CD14-positive monocyte (primary cell): ENCODE results near the gene MITF. TPM values are rescaled to one million over a fixed set of nuclear protein-coding genes. Genes with fewer than 3 reads are reported as not detected.

Source experiments
- DNase-seq, 3 donors: peaks; one replicate each; pipeline ENCODE4 v3.0.0-alpha.2; 2011 to 2022
- H2AFZ ChIP-seq: 2 replicates; pipeline ENCODE4 v1.6.0; 2012; ENCODE audit warnings: mild to moderate bottlenecking, low read depth, low read length, inconsistent platforms; ENCODE audit not compliant: insufficient read depth, poor library complexity, severe bottlenecking
- H3K27ac ChIP-seq, 2 donors: 1 replicate in 1 of 2; 2 replicates in 1 of 2; pipeline ENCODE4 v1.5.1; 2012 to 2013; ENCODE audit warnings: low read length in 2 of 2, control low read depth in 1 of 2, inconsistent platforms in 1 of 2, low read depth in 1 of 2, mild to moderate bottlenecking in 1 of 2
- H3K27me3 ChIP-seq, 2 donors: one replicate each; pipeline versions ENCODE4 v1.6.0 to v1.6.1; 2011 to 2013; ENCODE audit warnings: low read length in 2 of 2; ENCODE audit not compliant: control insufficient read depth in 2 of 2, insufficient read depth in 2 of 2
- H3K36me3 ChIP-seq, 2 donors: replicated peaks in 1 of 2; 1 replicate in 1 of 2; 2 replicates in 1 of 2; pipeline versions ENCODE4 v1.5.1 to v1.6.1; 2012 to 2013; ENCODE audit warnings: low read length in 2 of 2, control low read depth in 1 of 2, inconsistent platforms in 1 of 2, mild to moderate bottlenecking in 1 of 2; ENCODE audit not compliant: insufficient read depth in 2 of 2, control insufficient read depth in 1 of 2
- H3K4me1 ChIP-seq, 2 donors: 1 replicate in 1 of 2; 2 replicates in 1 of 2; pipeline versions ENCODE4 v1.5.1 to v1.6.1; 2012 to 2013; ENCODE audit warnings: low read length in 2 of 2, control low read depth in 1 of 2, inconsistent platforms in 1 of 2, mild to moderate bottlenecking in 1 of 2, moderate library complexity in 1 of 2; ENCODE audit not compliant: insufficient read depth in 2 of 2, control insufficient read depth in 1 of 2
- H3K4me2 ChIP-seq: replicated peaks from 2 replicates; pipeline ENCODE3; 2012; ENCODE audit warnings: low read length, moderate library complexity, mild to moderate bottlenecking; ENCODE audit not compliant: poor library complexity, severe bottlenecking; ENCODE audit errors: extremely low read depth
- H3K4me3 ChIP-seq, 3 experiments: fragments of 200-600 bp in 1 of 3; sonication (generic) in 1 of 3; replicated peaks in 1 of 3; 1 replicate in 2 of 3; 2 replicates in 1 of 3; pipeline ENCODE4 v1.5.1; 2011 to 2013; ENCODE audit warnings: low read length in 3 of 3, mild to moderate bottlenecking in 3 of 3, control low read depth in 2 of 3, low read depth in 2 of 3, inconsistent platforms in 1 of 3, moderate library complexity in 1 of 3
- H3K79me2 ChIP-seq: 2 replicates; pipeline ENCODE4 v1.6.0; 2012; ENCODE audit warnings: mild to moderate bottlenecking, control low read depth, inconsistent platforms, low read length, moderate library complexity; ENCODE audit not compliant: insufficient read depth
- H3K9ac ChIP-seq: 2 replicates; pipeline ENCODE4 v1.6.0; 2017; ENCODE audit warnings: low read length, mild to moderate bottlenecking; ENCODE audit not compliant: insufficient read depth, poor library complexity, severe bottlenecking
- H3K9me3 ChIP-seq, 2 donors: replicated peaks in 1 of 2; 1 replicate in 1 of 2; 2 replicates in 1 of 2; pipeline versions ENCODE4 v1.5.1 to v1.6.1; 2012 to 2013; ENCODE audit warnings: low read length in 2 of 2, control low read depth in 1 of 2; ENCODE audit not compliant: control insufficient read depth in 1 of 2, insufficient read depth in 1 of 2
- H4K20me1 ChIP-seq: 2 replicates; pipeline ENCODE4 v1.6.0; 2012; ENCODE audit warnings: mild to moderate bottlenecking, low read length, control low read depth, moderate library complexity; ENCODE audit not compliant: insufficient read depth
- H3K27ac Mint-ChIP-seq, 7 donors: one replicate each; pipeline ENCODE4 v1.8.0; 2020; ENCODE audit warnings: mild to moderate bottlenecking in 7 of 7, mixed read lengths in 7 of 7, moderate library complexity in 6 of 7, inconsistent platforms in 2 of 7
- H3K27me3 Mint-ChIP-seq, 3 donors: one replicate each; pipeline ENCODE4 v1.8.0; 2021 to 2022; ENCODE audit warnings: low read depth in 3 of 3, mild to moderate bottlenecking in 3 of 3, mixed read lengths in 3 of 3, moderate library complexity in 3 of 3, inconsistent platforms in 1 of 3
- H3K36me3 Mint-ChIP-seq, 2 donors: one replicate each; pipeline ENCODE4 v1.8.0; 2020; ENCODE audit warnings: mixed read lengths in 2 of 2, inconsistent platforms in 1 of 2, mild to moderate bottlenecking in 1 of 2
- H3K4me1 Mint-ChIP-seq: one replicate; pipeline ENCODE4 v1.8.0; 2020; ENCODE audit warnings: mild to moderate bottlenecking, mixed read lengths
- H3K4me3 Mint-ChIP-seq, 2 donors: one replicate each; pipeline ENCODE4 v1.8.0; 2020; ENCODE audit warnings: mild to moderate bottlenecking in 2 of 2, mixed read lengths in 2 of 2, moderate library complexity in 1 of 2
- H3K9me3 Mint-ChIP-seq, 7 donors: one replicate each; pipeline ENCODE4 v1.8.0; 2020 to 2022; ENCODE audit warnings: mixed read lengths in 7 of 7, mild to moderate bottlenecking in 6 of 7, moderate library complexity in 6 of 7, inconsistent platforms in 2 of 7
- WGBS: methylation state at CpG from one replicate; pipeline ENCODE4 v1.1.5; 2013; ENCODE audit warnings: missing lambda C conversion rate; ENCODE audit not compliant: insufficient coverage; 5-methylcytosine and 5-hydroxymethylcytosine counted together
- intact Hi-C, 2 donors: fragments of 100-400 bp; cut with micrococcal nuclease; formaldehyde crosslinking; loops; one replicate each; pipeline versions ENCODE4 v1.15.0 to v1.15.1; 2023
- polyA plus RNA-seq, 3 donors: library from polyadenylated mRNA; depleted of rRNA in 1 of 3; unstranded in 2 of 3; stranded (reverse) in 1 of 3; fragments of 300-500 nt in 2 of 3; fragments of >200 nt in 1 of 3; fragmentation: Illumina TruSeq in 2 of 3; gene quantifications; 1 replicate in 2 of 3; 2 replicates in 1 of 3; pipeline ENCODE4 v1.2.3, GENCODE V29; 2012 to 2021
- TF ChIP-seq, protein P1 (sequence below): fragments of 200-600 bp; IDR thresholded peaks from one replicate; pipeline ENCODE4 v1.8.0; 2022; ENCODE audit warnings: antibody characterized with exemption, mild to moderate bottlenecking

MITF gene
- polyA plus RNA-seq, 3 donors: 7.0 to 15.1 (median 12.1) TPM

DNA sequence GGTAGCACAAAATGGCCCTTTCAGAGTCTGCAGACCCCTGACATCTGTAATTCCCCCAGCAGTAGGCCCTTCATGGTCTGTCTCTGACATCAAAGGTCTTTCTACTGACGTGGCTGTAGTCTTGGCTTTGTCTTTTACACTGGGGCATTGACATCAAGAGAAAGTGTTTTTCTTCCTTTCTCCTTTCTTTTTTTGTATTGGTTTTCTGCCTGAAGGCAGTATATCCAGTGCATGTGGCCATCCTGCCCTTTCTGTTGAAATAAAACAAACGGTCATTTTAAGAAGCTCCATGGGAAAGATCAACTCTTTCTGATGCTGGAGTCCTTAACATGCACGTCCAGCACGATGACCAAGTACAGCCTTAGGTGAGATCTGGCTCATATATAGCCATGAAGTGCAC is 153.4 kb downstream of the MITF start:
- 100% methylated on average over 3 of the region's 4 CpGs for WGBS

DNA sequence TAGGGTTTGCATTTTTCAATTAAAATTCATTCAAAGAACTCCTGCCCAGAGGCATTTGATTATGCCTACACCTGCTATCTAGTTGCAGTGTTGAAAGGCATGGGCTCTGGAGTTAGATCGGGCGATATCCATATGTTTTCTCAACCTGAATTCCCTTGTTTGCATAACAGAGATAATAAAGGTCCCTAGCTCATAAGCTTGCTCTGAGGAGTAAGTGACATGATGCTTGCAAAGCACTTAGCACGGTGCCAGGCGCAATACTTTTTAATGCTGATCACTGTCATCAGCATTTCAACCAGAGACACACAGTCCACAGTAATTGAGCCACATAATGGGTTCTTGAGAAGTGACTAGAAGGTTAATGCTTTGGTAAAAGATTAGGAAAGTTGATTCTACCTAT is 154.0 kb downstream of the MITF start:
- no CpG with 5 or more reads among the region's 4 CpGs for WGBS
- no peaks in the 10 kb centered on the region for H3K9me3 ChIP-seq

More for the DNA sequence above, 153.4 kb downstream of the MITF start:
- no peaks in the 10 kb centered on the region for H3K27me3 ChIP-seq
- no peak overlapping the region for H3K9ac ChIP-seq
- no peaks in the 10 kb centered on the region for H3K9me3 ChIP-seq
- no peak overlapping the region for H2AFZ ChIP-seq
- H3K36me3 ChIP-seq: no peaks in the 10 kb centered on the region
- no peaks in the 10 kb centered on the region for H3K4me1 Mint-ChIP-seq
- H3K9me3 Mint-ChIP-seq: no peaks in the 10 kb centered on the region
- no peak overlapping the region for H3K27ac Mint-ChIP-seq
- H3K36me3 Mint-ChIP-seq: peaks cover 0 to 2% of the 10 kb centered on the region in 2 donors
- intact Hi-C loops: no loop called here
- TF ChIP-seq, protein P1, sequence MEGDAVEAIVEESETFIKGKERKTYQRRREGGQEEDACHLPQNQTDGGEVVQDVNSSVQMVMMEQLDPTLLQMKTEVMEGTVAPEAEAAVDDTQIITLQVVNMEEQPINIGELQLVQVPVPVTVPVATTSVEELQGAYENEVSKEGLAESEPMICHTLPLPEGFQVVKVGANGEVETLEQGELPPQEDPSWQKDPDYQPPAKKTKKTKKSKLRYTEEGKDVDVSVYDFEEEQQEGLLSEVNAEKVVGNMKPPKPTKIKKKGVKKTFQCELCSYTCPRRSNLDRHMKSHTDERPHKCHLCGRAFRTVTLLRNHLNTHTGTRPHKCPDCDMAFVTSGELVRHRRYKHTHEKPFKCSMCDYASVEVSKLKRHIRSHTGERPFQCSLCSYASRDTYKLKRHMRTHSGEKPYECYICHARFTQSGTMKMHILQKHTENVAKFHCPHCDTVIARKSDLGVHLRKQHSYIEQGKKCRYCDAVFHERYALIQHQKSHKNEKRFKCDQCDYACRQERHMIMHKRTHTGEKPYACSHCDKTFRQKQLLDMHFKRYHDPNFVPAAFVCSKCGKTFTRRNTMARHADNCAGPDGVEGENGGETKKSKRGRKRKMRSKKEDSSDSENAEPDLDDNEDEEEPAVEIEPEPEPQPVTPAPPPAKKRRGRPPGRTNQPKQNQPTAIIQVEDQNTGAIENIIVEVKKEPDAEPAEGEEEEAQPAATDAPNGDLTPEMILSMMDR: no peak
- H3K4me1 ChIP-seq: no peaks in the 10 kb centered on the region
- H3K27me3 Mint-ChIP-seq: no peaks in the 10 kb centered on the region
- no peak overlapping the region for H3K27ac ChIP-seq
- no peaks in the 10 kb centered on the region for H4K20me1 ChIP-seq
- H3K4me2 ChIP-seq: no peak overlapping the region
- H3K4me3 Mint-ChIP-seq: no peak overlapping the region
- no peaks in the 10 kb centered on the region for H3K79me2 ChIP-seq
- H3K4me3 ChIP-seq: no peak overlapping the region
- DNase-seq: no peak

More for the DNA sequence above, 154.0 kb downstream of the MITF start:
- TF ChIP-seq, protein P1: no peak
- Histone ChIP-seq H3K9ac (no peak overlapping the region), H3K27me3 (no peaks in the 10 kb centered on the region), H3K4me2 (no peak overlapping the region), H3K4me1 (no peaks in the 10 kb centered on the region), H3K36me3 (no peaks in the 10 kb centered on the region), H4K20me1 (no peaks in the 10 kb centered on the region), H3K79me2 (no peaks in the 10 kb centered on the region), H3K4me3 (no peak overlapping the region), H3K27ac (no peak overlapping the region), H2AFZ (no peak overlapping the region)
- no peak overlapping the region for H3K4me3 Mint-ChIP-seq
- H3K27ac Mint-ChIP-seq: no peak overlapping the region
- intact Hi-C loops: no loop called here
- peaks cover 0 to 2% of the 10 kb centered on the region in 2 donors for H3K36me3 Mint-ChIP-seq
- no peaks in the 10 kb centered on the region for H3K4me1 Mint-ChIP-seq
- no peaks in the 10 kb centered on the region for H3K27me3 Mint-ChIP-seq
- H3K9me3 Mint-ChIP-seq: no peaks in the 10 kb centered on the region
- DNase-seq: no peak
